Panc1 (cell line): ENCODE results near the gene UBR3. TPM values are rescaled to one million over a fixed set of nuclear protein-coding genes. Genes with fewer than 3 reads are reported as not detected.

ENCODE experiments used
- ATAC-seq: fragments of 200-7000 bp; cut with Tn5 transposase; 2 replicates; pipeline ENCODE4 v1.9.1; 2020; ENCODE audit warnings: mild to moderate bottlenecking, moderate library complexity
- BruUV-seq: library from RNA; stranded (reverse); fragments of 400-500 nt; replicated peaks from 2 replicates; lab custom pipeline; 2021; lab: Mats Ljungman, UMichigan
- CTCF ChIA-PET: fragments of 300-600 bp; sonication (Branson Sonifier 250); formaldehyde crosslinking; loops from one replicate; lab custom pipeline; 2022; ENCODE audit warnings: antibody characterized with exemption; lab: Charles Lee
- POLR2A ChIA-PET: fragments of 300-600 bp; sonication (Branson Sonifier 250); formaldehyde crosslinking; loops from one replicate; lab custom pipeline; 2022; ENCODE audit warnings: antibody characterized with exemption; lab: Charles Lee
- DNase-seq: peaks from one replicate; pipeline ENCODE4 v3.0.0-alpha.2; 2010; ENCODE audit warnings: low read depth, low spot score
- H3K27ac ChIP-seq: 2 replicates; pipeline ENCODE4 v1.5.1; 2011; ENCODE audit warnings: mild to moderate bottlenecking, low read length, inconsistent platforms
- H3K27me3 ChIP-seq: fragments of 200-500 bp; sonication (Bioruptor generic); 2 replicates; pipeline ENCODE4 v1.6.0; 2014; ENCODE audit warnings: low read length, inconsistent platforms; ENCODE audit not compliant: control insufficient read depth, insufficient read depth
- H3K36me3 ChIP-seq: fragments of 200-500 bp; sonication (Bioruptor generic); 2 replicates; pipeline ENCODE4 v1.5.1; 2014; ENCODE audit warnings: inconsistent platforms, mild to moderate bottlenecking, low read length, moderate library complexity; ENCODE audit not compliant: control insufficient read depth, insufficient read depth
- H3K4me1 ChIP-seq: 2 replicates; pipeline ENCODE4 v1.5.1; 2011; ENCODE audit warnings: inconsistent platforms, mild to moderate bottlenecking, low read length, moderate library complexity; ENCODE audit not compliant: control insufficient read depth, insufficient read depth
- H3K4me3 ChIP-seq, 2 experiments: 2 replicates each; pipeline ENCODE4 v1.5.1; 2011 to 2012; ENCODE audit warnings: low read depth in 2 of 2, low read length in 2 of 2, mild to moderate bottlenecking in 2 of 2, inconsistent platforms in 1 of 2, moderate library complexity in 1 of 2
- H3K9me3 ChIP-seq: fragments of 200-500 bp; sonication (Bioruptor generic); 2 replicates; pipeline ENCODE4 v1.5.1; 2014; ENCODE audit warnings: low read depth, mild to moderate bottlenecking, inconsistent platforms, low read length, moderate library complexity; ENCODE audit not compliant: control insufficient read depth, insufficient read depth
- POLR2AphosphoS5 ChIP-seq: IDR thresholded peaks from 2 replicates; pipeline ENCODE4 v1.6.1; 2012; ENCODE audit warnings: mild to moderate bottlenecking, low read depth, low read length, moderate library complexity
- SIN3A ChIP-seq: IDR thresholded peaks from 2 replicates; pipeline ENCODE4 v1.6.1; 2012; ENCODE audit warnings: low read depth, mild to moderate bottlenecking, low read length, moderate library complexity, borderline replicate concordance; ENCODE audit not compliant: insufficient read depth
- TCF7L2 ChIP-seq: IDR thresholded peaks from 2 replicates; pipeline ENCODE4 v1.6.1; 2011; ENCODE audit warnings: mild to moderate bottlenecking, low read depth, low read length, inconsistent platforms
- in situ Hi-C: cut with HindIII; loops from 2 replicates; pipeline ENCODE4 v1.10.0; 2016; ENCODE audit warnings: low sequenced_read_pairs, low pct_unique_long_range_greater_than_20kb
- intact Hi-C: fragments of 100-400 bp; cut with micrococcal nuclease; formaldehyde crosslinking; loops from one replicate; pipeline ENCODE4 v1.10.0; 2022; ENCODE audit not compliant: unreplicated experiment
- total RNA-seq: library from RNA; stranded (reverse); gene quantifications from one replicate; pipeline ENCODE4 v1.2.1, GENCODE V29; 2021; ENCODE audit not compliant: unreplicated experiment
- TF ChIP-seq, protein P1 (sequence below): fragments of 450-650 bp; IDR thresholded peaks from 2 replicates; pipeline ENCODE4 v1.5.1; 2017; ENCODE audit warnings: mild to moderate bottlenecking
- TF ChIP-seq, protein P2 (sequence below), 2 experiments: IDR thresholded peaks; 2 replicates each; pipeline ENCODE4 v1.6.1; 2011 to 2012; ENCODE audit warnings: low read depth in 2 of 2, control low read depth in 1 of 2, low read length in 1 of 2, mild to moderate bottlenecking in 1 of 2, moderate library complexity in 1 of 2; ENCODE audit not compliant: insufficient read depth in 1 of 2

The UBR3 gene
- total RNA-seq, 1 experiment from 2014 or later, result 27.9 TPM

DNA sequence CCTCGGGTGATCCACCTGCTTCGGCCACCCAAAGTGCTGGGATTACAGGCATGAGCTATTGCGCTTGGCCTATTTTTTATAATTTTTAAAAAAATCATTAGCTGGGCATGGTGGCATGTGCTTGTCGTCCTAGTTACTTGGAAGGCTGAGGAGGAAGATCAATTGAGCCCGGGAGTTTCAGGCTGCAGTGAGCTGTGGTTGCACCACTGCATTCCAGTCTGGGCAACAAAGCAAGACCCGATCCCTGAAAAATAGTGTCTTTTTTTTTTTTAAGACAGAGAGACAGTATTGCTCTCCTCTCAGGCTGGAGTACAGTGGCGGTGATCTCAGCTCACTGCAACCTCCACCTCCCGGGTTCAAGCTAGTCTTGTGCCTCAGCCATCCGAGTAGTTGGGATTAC, 23.8 kb upstream of the UBR3 start:
- H3K4me1 ChIP-seq, result peaks cover 4% of the 10 kb centered on the region; the same call in 1 of the 2 replicates
- no TSS peak for BruUV-seq
- H3K9me3 ChIP-seq, result no peaks in the 10 kb centered on the region
- H3K27ac ChIP-seq, result no peak overlapping the region
- no peaks in the 10 kb centered on the region for H3K27me3 ChIP-seq
- POLR2A ChIA-PET, result no interaction called here
- intact Hi-C loops (no loop called here), in situ Hi-C loops (no loop called here)
- peaks cover 54% of the 10 kb centered on the region for H3K36me3 ChIP-seq
- H3K4me3 ChIP-seq, result no peak overlapping the region
- DNase-seq, result no peak
- TF ChIP-seq SIN3A (no peak), POLR2AphosphoS5 (no peak), TCF7L2 (no peak)
- TF ChIP-seq, protein P1, sequence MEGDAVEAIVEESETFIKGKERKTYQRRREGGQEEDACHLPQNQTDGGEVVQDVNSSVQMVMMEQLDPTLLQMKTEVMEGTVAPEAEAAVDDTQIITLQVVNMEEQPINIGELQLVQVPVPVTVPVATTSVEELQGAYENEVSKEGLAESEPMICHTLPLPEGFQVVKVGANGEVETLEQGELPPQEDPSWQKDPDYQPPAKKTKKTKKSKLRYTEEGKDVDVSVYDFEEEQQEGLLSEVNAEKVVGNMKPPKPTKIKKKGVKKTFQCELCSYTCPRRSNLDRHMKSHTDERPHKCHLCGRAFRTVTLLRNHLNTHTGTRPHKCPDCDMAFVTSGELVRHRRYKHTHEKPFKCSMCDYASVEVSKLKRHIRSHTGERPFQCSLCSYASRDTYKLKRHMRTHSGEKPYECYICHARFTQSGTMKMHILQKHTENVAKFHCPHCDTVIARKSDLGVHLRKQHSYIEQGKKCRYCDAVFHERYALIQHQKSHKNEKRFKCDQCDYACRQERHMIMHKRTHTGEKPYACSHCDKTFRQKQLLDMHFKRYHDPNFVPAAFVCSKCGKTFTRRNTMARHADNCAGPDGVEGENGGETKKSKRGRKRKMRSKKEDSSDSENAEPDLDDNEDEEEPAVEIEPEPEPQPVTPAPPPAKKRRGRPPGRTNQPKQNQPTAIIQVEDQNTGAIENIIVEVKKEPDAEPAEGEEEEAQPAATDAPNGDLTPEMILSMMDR, result no peak
- TF ChIP-seq, protein P2, sequence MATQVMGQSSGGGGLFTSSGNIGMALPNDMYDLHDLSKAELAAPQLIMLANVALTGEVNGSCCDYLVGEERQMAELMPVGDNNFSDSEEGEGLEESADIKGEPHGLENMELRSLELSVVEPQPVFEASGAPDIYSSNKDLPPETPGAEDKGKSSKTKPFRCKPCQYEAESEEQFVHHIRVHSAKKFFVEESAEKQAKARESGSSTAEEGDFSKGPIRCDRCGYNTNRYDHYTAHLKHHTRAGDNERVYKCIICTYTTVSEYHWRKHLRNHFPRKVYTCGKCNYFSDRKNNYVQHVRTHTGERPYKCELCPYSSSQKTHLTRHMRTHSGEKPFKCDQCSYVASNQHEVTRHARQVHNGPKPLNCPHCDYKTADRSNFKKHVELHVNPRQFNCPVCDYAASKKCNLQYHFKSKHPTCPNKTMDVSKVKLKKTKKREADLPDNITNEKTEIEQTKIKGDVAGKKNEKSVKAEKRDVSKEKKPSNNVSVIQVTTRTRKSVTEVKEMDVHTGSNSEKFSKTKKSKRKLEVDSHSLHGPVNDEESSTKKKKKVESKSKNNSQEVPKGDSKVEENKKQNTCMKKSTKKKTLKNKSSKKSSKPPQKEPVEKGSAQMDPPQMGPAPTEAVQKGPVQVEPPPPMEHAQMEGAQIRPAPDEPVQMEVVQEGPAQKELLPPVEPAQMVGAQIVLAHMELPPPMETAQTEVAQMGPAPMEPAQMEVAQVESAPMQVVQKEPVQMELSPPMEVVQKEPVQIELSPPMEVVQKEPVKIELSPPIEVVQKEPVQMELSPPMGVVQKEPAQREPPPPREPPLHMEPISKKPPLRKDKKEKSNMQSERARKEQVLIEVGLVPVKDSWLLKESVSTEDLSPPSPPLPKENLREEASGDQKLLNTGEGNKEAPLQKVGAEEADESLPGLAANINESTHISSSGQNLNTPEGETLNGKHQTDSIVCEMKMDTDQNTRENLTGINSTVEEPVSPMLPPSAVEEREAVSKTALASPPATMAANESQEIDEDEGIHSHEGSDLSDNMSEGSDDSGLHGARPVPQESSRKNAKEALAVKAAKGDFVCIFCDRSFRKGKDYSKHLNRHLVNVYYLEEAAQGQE (IDR thresholded peaks at IDR 0.05; ENCODE audit: insufficient read depth in 1 of 2, low read depth in 2 of 2, low read length in 1 of 2), result no peak
- CTCF ChIA-PET, result no interaction called here
- ATAC-seq, result no peak

DNA sequence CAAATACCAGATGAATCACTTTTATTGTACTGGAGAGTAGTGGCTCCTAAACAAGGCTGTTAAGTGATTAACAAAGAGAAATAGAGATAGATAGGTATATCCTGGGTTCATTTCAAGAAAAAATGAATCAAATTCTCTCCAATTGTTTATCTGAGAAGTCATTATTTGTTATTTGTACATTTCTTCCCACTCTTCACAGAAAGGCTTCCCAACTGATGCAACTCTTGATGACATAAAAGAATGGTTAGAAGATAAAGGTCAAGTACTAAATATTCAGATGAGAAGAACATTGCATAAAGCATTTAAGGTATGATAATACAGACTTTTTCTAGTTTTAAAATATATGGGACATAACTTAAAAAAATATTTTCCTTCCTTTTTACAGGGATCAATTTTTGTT, 20.7 kb upstream of the UBR3 start:
- H3K27ac ChIP-seq, result no peak overlapping the region
- no peak for TF ChIP-seq POLR2AphosphoS5
- TF ChIP-seq TCF7L2, result no peak
- TF ChIP-seq, protein P2 (IDR thresholded peaks at IDR 0.05; ENCODE audit: insufficient read depth in 1 of 2, low read depth in 2 of 2, low read length in 1 of 2), result no peak
- no peak for TF ChIP-seq SIN3A
- TF ChIP-seq, protein P1, result no peak
- no peaks in the 10 kb centered on the region for H3K27me3 ChIP-seq
- ChIA-PET CTCF (no interaction called here), POLR2A (no interaction called here)
- no peaks in the 10 kb centered on the region for H3K9me3 ChIP-seq
- in situ Hi-C loops, result no loop called here
- no peak overlapping the region for H3K4me3 ChIP-seq
- DNase-seq, result no peak
- peaks cover 58% of the 10 kb centered on the region for H3K36me3 ChIP-seq
- no TSS peak for BruUV-seq
- no peaks in the 10 kb centered on the region for H3K4me1 ChIP-seq
- intact Hi-C loops, result no loop called here
- no peak for ATAC-seq
